ENCODE results near the gene CRB2.

CRB2 gene

DNA sequence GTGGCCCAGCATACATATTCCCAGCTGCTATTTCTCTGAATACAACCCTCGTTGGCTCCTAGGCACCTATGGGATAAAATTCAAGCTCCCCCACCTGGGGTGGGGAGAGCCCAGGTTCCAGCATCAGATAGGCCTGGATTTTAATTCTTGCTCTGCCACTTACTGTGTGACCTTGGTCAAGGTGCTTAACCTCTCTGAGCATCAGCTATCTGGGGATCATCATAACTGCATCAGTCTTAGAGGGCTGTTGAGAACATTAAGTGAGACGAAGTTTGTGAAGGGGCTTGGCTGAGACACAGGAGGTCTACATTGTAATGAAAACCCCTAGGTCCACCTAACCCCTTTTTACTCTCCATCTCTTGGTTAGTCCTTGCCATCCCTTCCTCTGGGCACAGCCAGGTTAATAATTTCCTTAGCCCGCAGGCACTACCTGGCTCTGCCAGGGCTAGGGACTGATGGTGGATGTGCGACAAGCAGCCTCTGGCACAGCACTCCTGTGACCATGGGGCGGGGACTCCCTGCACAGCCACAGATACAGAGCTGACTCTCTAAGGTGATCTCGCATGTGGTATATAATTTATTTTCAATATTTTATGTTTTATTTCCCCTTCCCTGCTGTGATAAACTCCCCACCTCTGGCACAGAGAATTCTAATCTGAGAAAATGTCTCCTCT, 68.7 kb downstream of the CRB2 start:
- no peak for DNase-seq

DNA sequence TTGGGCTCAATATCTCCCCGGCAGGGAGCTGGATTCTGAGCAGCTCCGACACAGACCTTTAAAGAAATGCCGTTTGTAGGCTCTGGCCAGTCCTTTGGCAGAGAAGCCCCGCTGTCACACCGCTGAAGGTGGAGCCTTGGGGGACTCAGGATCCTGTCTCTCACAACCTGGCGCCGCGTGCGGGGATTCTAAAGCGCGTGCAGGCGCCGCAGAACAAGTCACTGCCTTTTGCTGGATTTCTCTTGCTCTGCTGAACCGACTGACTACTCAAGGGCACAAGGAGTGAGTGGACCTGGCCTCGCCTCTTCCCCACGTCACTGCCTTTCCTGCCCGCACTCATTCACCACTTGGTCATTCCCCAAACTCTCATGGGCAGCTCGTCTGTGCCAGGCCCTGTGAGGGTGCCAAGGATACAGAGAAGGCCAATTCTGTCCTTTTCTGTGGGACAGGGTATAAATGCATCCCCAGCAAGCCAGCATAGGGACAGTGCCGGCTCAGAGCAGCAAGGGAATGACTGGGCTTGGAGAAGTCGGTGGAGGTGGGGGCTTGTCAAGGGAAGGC, 69.3 kb downstream of the CRB2 start:
- no peak for DNase-seq

DNA sequence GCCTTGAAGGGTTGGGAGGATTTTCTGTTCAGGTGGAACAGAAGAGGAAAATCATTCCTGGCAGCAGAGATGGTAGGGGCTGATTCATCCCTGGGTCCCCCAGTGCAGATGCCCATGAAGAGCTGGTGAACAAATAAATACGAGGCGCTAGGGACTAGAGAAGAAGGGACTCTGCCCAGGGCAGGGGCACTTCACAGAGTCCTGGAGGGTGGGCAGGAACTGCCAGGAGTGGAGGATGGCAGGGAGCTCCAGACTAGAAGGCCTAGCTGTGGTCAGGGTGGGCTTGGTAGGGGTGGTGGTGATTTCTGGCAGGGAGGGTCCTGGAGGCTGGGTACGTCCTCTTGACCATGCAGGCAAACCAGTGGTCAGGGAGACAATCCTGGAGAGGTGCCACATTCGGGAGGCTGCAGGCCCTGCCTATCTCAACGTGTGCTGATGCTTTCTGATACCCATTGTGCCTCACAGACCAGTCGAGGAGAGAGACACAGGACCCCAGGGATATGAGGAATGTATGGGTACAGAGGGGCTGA, 69.9 kb downstream of the CRB2 start:
- DNase-seq = no peak

DNA sequence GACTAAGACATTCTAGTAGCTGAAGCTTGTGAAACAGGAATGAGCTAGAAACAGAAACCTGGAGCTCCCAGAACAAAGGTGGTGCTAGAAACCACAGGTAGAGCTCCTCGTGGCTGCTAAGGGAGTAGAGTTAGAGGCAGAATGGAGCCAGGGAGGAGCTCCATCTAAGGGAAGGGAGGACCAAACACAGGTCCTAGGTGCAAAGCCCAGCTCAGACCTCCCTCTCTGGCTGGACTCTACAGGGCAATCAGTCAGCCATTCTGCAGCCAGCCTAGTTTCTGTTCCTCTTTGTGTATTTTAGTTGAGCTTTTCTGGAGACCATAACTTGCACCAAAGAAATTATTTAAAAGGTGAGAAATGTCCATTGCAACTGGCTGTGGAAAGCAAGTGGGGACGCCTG, 70.4 kb downstream of the CRB2 start:
- no peak for DNase-seq

Measured in T-helper 2 cell (primary cell).